Brain microvascular endothelial cell (primary cell): ENCODE data around the gene SKIDA1.

Experiments used
- DNase-seq: peaks from one replicate; pipeline ENCODE4 v3.0.0-alpha.2; 2020
- H3K27ac ChIP-seq: fragments of 250-450 bp; sonication (Bioruptor Pico); 2 replicates; pipeline ENCODE4 v1.5.1; 2020; ENCODE audit warnings: mild to moderate bottlenecking, moderate library complexity
- H3K27me3 ChIP-seq: fragments of 250-450 bp; sonication (Bioruptor Pico); replicated peaks from 2 replicates; pipeline ENCODE4 v1.5.1; 2020; ENCODE audit warnings: mild to moderate bottlenecking
- H3K36me3 ChIP-seq: fragments of 250-450 bp; sonication (Bioruptor Pico); replicated peaks from 2 replicates; pipeline ENCODE4 v1.5.1; 2020; ENCODE audit warnings: mild to moderate bottlenecking
- H3K4me3 ChIP-seq: 2 replicates; pipeline ENCODE4 v1.5.1; 2011; ENCODE audit warnings: low read depth, mild to moderate bottlenecking, control low read depth, low read length, moderate library complexity
- CTCF ChIP-seq: IDR thresholded peaks from 2 replicates; pipeline ENCODE4 v1.5.1; 2011; ENCODE audit warnings: low read depth, mild to moderate bottlenecking, moderate library complexity, low read length, control low read depth, inconsistent platforms; ENCODE audit errors: missing control alignments
- in situ Hi-C: cut with HindIII; loops from 2 replicates; pipeline ENCODE4 v1.10.0; 2017; ENCODE audit warnings: low sequenced_read_pairs, low pct_ligation_motif_present

SKIDA1 gene

GRCh38 chr10:21464134-21464533 is 61.3 kb downstream of the SKIDA1 start:
- H3K4me3 ChIP-seq: no peak overlapping the region
- no peak overlapping the region for H3K27ac ChIP-seq
- in situ Hi-C loops: no loop called here
- no peak for DNase-seq
- no peak for TF ChIP-seq CTCF
- no peaks in the 10 kb centered on the region for H3K36me3 ChIP-seq
- no peaks in the 10 kb centered on the region for H3K27me3 ChIP-seq
